GM12872 (cell line): ENCODE measurements around the gene ZFYVE21.

Experiments used
- CTCF ChIP-seq: IDR thresholded peaks from 3 replicates; pipeline ENCODE4 v1.5.1; 2011; ENCODE audit warnings: low read depth, mild to moderate bottlenecking, low read length, moderate library complexity; ENCODE audit not compliant: insufficient read depth

The ZFYVE21 gene

GRCh38 chr14:103767336-103767894 is 51.8 kb downstream of the ZFYVE21 start:
- no peak for TF ChIP-seq CTCF

- no peak for TF ChIP-seq CTCF
These were observed 54.9 kb downstream of the ZFYVE21 start for GRCh38 chr14:103770500-103770899.

- peak; percentile 16; the same call in 1 of the 3 replicates for TF ChIP-seq CTCF
These were observed 55.3 kb downstream of the ZFYVE21 start for GRCh38 chr14:103770902-103771301.

- no peak for TF ChIP-seq CTCF
These were observed 56.6 kb downstream of the ZFYVE21 start for GRCh38 chr14:103772078-103772712.

GRCh38 chr14:103773521-103773920 is 57.9 kb downstream of the ZFYVE21 start:
- no peak for TF ChIP-seq CTCF

GRCh38 chr14:103775506-103775905 is 59.9 kb downstream of the ZFYVE21 start:
- TF ChIP-seq CTCF, result no peak

- no peak for TF ChIP-seq CTCF
These were observed 66.8 kb downstream of the ZFYVE21 start for GRCh38 chr14:103782376-103782775.
